Neural crest cell (in vitro differentiated cells): ENCODE measurements around the gene REEP1. TPM values are rescaled to one million over a fixed set of nuclear protein-coding genes. Genes with fewer than 3 reads are reported as not detected.

Experiments used
- DNase-seq: peaks from one replicate; pipeline ENCODE4 v3.0.0; 2021; ENCODE audit warnings: low read depth, mixed read lengths, low spot score
- H3K27ac Mint-ChIP-seq: one replicate; pipeline ENCODE4 v1.8.0; 2021; ENCODE audit warnings: mild to moderate bottlenecking, mixed read lengths; ENCODE audit not compliant: unreplicated experiment
- H3K27me3 Mint-ChIP-seq: 2 replicates; pipeline ENCODE4 v1.8.0; 2021; ENCODE audit warnings: low read depth, mild to moderate bottlenecking, mixed read lengths
- H3K36me3 Mint-ChIP-seq: 2 replicates; pipeline ENCODE4 v1.8.0; 2021; ENCODE audit warnings: low read depth, mild to moderate bottlenecking, mixed read lengths
- H3K4me1 Mint-ChIP-seq: 2 replicates; pipeline ENCODE4 v1.8.0; 2021; ENCODE audit warnings: mixed read lengths
- H3K4me3 Mint-ChIP-seq: one replicate; pipeline ENCODE4 v1.8.0; 2021; ENCODE audit warnings: mild to moderate bottlenecking, mixed read lengths
- H3K9me3 Mint-ChIP-seq: 2 replicates; pipeline ENCODE4 v1.8.0; 2021; ENCODE audit warnings: mixed read lengths
- CTCF ChIP-seq: fragments of 200-600 bp; sonication (generic); conservative IDR thresholded peaks from 2 replicates; pipeline ENCODE4 v1.5.0; 2021; ENCODE audit warnings: antibody characterized with exemption, mild to moderate bottlenecking
- total RNA-seq: library from RNA; stranded (reverse); gene quantifications from 2 replicates; pipeline ENCODE4 v1.2.1, GENCODE V29; 2021

The REEP1 gene
- total RNA-seq, 1 donor from 2014 or later: 12.3 TPM

GRCh38 chr2:86358957-86359356, 21.5 kb upstream of the REEP1 start:
- peaks cover 5% of the 10 kb centered on the region for H3K27me3 Mint-ChIP-seq
- no peaks in the 10 kb centered on the region for H3K36me3 Mint-ChIP-seq
- H3K27ac Mint-ChIP-seq: no peak overlapping the region
- H3K4me3 Mint-ChIP-seq: no peak overlapping the region
- TF ChIP-seq CTCF: no peak
- H3K9me3 Mint-ChIP-seq: no peaks in the 10 kb centered on the region
- no peak for DNase-seq
- H3K4me1 Mint-ChIP-seq: peaks cover 10% of the 10 kb centered on the region

- Mint-ChIP-seq H3K27me3 (peaks cover 10% of the 10 kb centered on the region), H3K27ac (no peak overlapping the region), H3K36me3 (no peaks in the 10 kb centered on the region), H3K4me3 (no peak overlapping the region), H3K9me3 (no peaks in the 10 kb centered on the region), H3K4me1 (peaks cover 10% of the 10 kb centered on the region)
- no peak for DNase-seq
- no peak for TF ChIP-seq CTCF
These were observed 20.1 kb upstream of the REEP1 start for GRCh38 chr2:86357392-86357963.

- no peaks in the 10 kb centered on the region for H3K4me1 Mint-ChIP-seq
- H3K27ac Mint-ChIP-seq: no peak overlapping the region
- no peaks in the 10 kb centered on the region for H3K9me3 Mint-ChIP-seq
- H3K4me3 Mint-ChIP-seq: no peak overlapping the region
- TF ChIP-seq CTCF: no peak
- no peak for DNase-seq
- H3K36me3 Mint-ChIP-seq: no peaks in the 10 kb centered on the region
- H3K27me3 Mint-ChIP-seq: peaks cover 15% of the 10 kb centered on the region
These were observed 15.3 kb upstream of the REEP1 start for GRCh38 chr2:86352727-86353221.

- H3K36me3 Mint-ChIP-seq: no peaks in the 10 kb centered on the region
- DNase-seq: no peak
- no peaks in the 10 kb centered on the region for H3K4me1 Mint-ChIP-seq
- H3K27me3 Mint-ChIP-seq: peaks cover 15% of the 10 kb centered on the region
- H3K27ac Mint-ChIP-seq: no peak overlapping the region
- no peak overlapping the region for H3K4me3 Mint-ChIP-seq
- TF ChIP-seq CTCF: no peak
- no peaks in the 10 kb centered on the region for H3K9me3 Mint-ChIP-seq
These were observed 14.8 kb upstream of the REEP1 start for GRCh38 chr2:86352137-86352726.

- Mint-ChIP-seq H3K27me3 (peaks cover 18% of the 10 kb centered on the region), H3K4me1 (no peaks in the 10 kb centered on the region), H3K36me3 (no peaks in the 10 kb centered on the region), H3K27ac (no peak overlapping the region), H3K9me3 (no peaks in the 10 kb centered on the region), H3K4me3 (no peak overlapping the region)
- no peak for TF ChIP-seq CTCF
- no peak for DNase-seq
These were observed 13.3 kb upstream of the REEP1 start for GRCh38 chr2:86350751-86351150.
